Hematopoietic multipotent progenitor cell (in vitro differentiated cells): ENCODE results near the gene ZNF606. TPM values are rescaled to one million over a fixed set of nuclear protein-coding genes. Genes with fewer than 3 reads are reported as not detected.
"Not testable (repeated sequence)": the region's sequence is repeated elsewhere in the genome, so short reads cannot be mapped to it uniquely, and the experiment has no call there.

Source experiments
- DNase-seq, 3 donors: peaks; one replicate each; pipeline ENCODE4 v3.0.0-alpha.2; 2011 to 2015; ENCODE audit warnings: low read depth in 2 of 3, low spot score in 2 of 3
- total RNA-seq: library from RNA; depleted of rRNA; stranded (reverse); fragments of >200 nt; gene quantifications from one replicate; pipeline ENCODE4 v1.2.3, GENCODE V29; 2012

ZNF606 gene
- total RNA-seq, 1 donor: 25.9 TPM

DNA sequence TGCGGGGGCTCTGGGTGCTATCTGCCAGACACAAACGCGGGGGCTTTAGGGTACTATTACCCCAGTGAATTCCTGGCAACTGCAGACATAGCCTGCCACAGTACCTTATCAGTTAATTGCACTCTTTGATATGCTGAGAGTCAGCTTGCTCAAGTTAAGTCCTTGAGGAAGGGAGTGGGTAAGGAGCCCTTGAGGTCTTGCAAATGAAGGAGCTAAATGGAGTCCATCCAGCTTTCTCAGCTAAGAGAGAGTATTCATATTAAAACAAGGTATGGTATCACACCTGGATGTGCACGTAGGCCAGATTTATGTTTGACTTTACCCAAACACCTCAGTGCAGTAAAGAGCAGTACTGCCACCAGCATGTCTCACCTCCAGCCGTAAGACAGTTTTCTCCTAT lies 11.5 kb upstream of the ZNF606 start:
- no peak for DNase-seq

DNA sequence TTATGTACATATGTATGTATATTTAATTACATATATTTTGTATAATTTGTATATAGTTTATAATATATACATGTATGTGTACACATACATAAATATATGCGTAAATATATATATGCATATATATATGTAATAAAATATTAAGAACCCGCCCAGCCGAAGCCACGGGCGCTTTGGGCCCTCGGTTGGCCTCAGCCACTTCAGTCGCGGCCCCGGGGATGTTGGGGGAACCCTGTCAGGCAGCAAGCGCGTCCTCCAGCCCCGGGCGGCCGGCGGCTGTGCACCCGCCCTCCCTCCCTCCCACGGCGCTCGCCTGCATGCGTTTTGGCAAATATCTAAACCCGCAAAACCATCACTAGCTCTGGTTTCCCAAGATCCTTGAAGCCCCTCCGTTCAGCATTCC lies 7.9 kb upstream of the ZNF606 start:
- DNase-seq: no peak

DNA sequence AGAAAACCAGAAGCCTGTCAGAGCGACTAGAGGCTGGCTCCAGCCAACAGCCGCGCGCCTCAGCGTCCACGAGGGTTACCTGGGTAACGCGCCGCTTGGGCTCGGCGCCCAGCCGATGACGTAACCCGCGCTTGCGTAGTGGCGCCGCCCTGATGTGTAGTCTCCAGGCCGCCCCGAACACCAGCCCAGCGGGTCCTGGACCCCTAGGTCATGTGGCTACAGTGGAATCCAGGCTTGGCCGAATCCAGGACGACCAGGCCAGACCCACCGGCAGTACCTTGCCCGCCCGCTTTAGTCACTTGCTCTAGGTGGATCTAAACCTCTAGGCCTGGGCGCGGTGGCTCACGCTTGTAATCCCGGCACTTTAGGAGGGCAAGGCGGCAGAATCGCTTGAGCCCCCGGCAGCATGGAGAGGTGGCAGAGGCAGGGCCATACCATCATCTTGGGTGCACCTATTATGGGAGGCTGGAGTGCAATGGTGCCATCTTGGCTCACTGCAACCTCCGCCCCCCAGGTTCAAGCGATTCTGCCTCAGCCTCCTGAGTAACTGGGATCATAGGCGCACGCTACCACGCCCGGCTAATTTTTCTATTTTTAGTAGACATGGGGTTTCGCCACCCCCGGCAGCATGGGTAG lies 7.2 kb upstream of the ZNF606 start:
- peak in 2 of 3 donors; percentile 91 to 95 for DNase-seq

DNA sequence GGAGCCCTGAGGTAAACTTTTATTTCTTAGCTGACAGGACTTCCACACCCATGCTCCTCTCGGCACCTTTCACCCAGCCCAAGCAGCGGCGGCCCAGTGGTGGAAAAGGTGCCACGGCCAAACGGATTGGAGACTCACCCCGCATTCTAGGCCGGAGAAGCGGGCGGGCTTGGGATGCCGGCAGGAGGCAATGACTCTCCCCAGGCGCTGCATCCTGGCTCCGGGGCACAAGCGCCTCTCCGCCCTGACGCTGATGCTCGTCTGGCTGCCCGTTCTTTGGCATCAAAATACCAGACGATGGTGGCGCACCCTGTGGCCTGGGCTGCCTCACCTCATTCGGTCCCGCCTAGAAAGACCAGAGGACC lies 6.7 kb upstream of the ZNF606 start:
- DNase-seq: no peak

DNA sequence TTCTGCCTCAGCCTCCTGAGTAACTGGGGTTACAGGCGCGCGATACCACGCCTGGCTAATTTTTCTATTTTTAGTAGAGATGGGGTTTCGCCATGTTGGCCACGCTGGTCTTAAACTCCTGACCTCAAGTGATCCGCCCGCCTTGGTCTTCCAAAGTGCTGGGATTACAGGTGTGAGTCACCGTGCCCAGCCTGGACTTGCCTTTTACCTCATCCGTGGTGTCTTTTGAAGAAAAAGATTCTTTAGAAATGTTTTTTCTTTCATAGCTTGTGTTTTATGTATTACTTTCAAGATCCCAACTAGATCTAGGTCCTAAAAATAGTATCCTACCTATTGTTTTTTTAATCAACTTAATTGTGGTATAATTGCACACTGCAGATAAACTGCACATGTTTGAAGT lies 6.3 kb upstream of the ZNF606 start:
- DNase-seq: not testable (repeated sequence)

DNA sequence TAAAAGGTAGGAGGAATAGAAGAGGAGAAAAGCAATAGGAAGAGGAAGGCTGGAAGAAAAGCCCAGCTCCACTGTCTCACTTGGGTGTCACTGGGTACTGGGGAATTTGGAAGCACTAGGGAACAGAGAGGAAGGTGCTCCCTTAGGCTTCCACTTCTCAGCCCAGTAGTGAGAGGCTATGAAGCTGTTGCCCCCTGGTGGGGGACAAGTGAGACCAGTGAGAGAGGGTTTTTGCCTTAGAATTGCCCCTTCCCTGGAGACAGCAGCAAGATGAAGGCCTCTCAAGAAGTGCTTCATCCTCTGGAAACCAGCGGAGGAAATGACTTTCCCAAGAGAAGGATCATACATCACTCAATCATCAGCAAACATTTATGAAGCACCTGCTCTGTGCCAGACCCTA lies 4.7 kb upstream of the ZNF606 start:
- DNase-seq: peak in 2 of 3 donors; percentile 49 to 56

DNA sequence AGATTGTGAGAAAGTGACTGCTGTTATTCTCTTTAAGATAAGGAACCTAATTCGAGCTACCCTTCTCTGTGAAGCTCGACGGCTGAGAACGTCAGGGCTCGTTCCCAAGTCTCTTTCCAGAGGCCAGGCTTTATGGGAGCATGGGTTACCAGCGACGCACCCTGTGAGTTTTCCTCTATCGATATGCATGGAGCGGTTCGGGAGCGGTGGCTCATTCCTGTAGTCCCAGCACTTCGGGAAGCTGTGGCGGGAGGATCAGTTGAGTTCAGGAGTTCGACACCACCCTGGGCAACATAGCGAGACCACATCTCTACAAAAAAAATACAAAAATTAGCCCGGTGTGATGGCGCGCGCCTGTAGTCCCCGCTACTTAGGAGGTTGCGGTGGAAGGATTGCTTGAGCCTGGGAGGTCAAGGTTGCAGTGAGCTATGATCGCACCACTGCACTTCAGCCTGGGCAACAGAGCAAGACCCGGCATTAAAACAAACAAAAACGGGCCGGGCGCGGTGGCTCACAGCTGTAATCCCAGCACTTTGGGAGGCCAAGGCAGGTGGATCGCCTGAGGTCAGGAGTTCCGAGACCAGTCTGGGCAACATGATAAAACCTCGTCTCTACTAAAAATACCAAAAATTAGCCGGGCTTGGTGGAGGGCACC lies 681 bp upstream of the ZNF606 start:
- DNase-seq: no peak

DNA sequence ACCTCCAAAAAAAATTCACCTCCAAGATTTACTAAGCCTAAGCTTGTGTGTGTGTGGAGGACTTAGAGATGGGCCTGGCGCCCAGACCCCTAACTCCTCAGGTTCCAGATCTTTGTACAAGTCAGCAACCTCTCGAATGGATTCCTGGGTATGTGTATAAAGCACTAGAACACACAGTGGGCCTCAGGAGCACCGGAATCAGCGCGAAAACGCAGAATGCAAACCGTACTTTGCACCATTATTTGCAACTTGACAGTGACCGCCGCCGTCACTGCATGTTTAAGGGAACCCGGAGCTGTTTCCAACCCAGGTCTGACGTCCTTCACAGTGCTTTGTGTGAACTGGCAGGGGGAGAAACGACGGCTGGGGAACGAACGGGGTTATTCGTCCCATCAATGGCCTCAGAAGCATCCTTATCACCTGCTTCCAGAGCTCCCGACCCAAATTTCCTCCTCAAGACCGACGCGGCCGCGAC lies 688 bp downstream of the ZNF606 start:
- DNase-seq: peak in 1 of 3 donors; percentile 40

DNA sequence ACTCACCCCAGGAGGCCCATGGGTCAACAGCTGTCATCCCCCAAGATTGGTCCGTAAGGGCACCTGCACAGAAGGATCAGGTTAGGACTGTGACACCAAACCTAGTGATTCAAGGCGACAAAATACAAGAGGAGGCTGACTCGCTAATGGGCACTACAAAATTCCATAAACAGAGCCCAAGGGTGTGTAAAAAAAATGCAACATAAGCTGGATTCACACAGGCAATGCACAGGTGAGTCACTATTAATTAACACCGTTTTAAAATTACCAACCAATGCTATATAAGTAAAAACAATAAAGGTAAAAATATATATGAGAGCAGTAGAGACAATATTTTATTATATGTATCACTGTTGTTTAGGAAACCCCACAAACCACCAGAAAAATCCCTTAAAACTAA lies 1.9 kb downstream of the ZNF606 start:
- DNase-seq: no peak

DNA sequence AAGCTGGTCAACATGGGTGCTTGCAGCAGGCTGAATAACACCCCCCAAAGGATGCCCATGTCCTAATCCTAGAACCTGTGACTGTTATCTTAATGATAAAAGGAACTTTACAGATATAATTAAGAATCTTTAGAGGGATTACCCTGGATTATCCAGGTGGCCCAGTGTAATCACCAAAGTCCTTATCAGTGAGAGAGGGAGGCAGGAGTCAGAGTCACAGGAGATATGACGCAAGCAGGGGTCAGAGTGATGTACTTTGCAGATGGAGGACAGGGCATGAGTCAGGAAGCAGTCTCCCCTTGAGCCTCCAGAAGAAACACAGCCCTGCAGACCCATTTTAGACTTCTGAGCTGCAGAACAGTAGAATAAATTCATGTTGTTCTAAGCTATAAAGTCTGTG lies 9.8 kb downstream of the ZNF606 start:
- no peak for DNase-seq

DNA sequence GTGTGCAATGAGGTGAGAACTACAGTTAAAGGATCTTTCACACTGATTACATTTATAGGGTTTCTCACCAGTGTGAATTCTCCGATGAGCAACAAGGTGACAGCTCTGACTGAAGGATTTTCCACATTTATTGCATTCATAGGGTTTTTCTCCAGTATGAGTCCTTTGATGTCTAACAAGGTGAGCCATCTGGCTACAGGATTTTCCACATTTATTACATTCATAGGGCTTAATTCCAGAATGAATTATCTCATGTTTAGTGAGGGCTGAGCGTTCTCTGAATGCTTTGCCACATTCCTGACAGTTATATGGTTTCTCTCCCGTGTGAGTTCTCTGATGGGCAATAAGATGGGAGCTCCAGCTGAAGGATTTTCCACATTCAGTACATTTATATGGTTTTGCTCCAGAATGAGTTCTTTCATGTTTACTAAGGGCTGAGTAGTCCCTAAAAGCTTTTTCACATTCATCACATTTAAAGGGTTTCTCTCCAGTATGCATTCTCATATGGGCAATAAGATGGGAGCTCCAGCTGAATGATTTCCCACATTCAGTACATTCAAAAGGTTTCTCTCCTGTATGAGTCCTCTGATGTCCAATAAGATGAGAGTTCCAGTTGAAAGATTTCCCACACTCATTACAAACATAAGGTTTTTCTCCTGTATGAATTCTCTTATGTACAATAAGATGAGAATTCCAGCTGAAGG lies 23.9 kb downstream of the ZNF606 start:
- DNase-seq: peak in 1 of 3 donors; percentile 23

DNA sequence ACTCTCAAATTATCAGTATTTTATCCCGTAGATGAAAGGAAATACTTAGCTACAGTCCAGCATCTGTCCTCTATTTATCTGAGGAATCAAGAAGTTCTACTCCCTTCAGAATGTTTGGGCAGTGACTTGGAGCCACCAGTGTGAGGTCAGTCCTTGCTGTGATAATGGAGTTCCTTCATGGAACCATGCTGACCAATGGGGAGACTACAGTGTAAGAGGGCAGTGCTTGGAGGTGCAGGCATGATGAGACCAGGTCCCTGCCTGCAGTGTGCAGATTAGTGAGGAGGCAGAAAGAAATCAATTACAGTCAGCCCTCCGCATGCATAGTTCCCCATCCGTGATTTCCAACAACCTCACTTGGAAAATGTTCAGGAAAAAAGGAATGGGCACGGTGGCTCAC lies 28.2 kb downstream of the ZNF606 start, which contains the start of gene C19orf18:
C19orf18 (minus strand) TSS at position 101 of the 400 bp plus-strand sequence. CDS start 102 bp downstream, outside the sequence.
- DNase-seq: no peak

DNA sequence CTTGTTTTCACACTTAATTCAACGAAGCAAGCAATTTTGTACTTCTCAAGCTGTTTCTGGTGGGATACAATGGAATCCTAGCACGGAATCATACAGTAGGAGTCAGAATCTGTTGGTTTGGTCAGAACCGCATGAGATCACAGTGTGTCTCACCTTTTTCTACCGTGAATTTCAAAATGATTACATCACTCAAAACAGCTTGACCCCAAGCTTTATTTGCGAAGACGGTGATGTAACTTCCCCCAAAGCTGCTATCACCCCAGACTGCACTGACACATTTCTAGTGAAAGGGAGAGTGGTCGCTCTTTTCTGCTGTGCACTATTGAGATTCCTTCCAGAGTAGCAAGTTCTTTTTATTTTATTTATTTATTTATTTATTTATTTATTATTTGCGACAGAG lies 37.9 kb downstream of the ZNF606 start:
- DNase-seq: no peak

DNA sequence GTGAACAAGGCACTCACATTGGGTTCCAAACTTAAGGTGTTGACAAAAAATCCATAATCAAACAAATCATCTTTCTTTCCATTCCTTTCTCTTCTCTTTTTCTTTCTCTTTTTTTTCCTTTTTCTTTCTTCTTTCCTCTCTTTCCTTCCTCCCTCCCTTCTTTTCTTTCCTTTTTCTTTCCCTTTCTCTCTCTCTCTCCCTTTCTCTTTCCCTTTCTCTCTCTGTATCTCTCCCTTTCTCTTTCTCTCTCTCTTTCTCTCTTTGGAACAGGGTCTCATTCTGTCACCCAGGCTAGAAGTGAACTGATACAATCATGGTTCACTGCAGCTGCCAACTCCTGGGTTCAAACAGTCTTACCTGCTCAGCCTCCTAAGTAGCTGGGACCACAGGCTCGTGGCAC lies 40.8 kb downstream of the ZNF606 start:
- no peak for DNase-seq

DNA sequence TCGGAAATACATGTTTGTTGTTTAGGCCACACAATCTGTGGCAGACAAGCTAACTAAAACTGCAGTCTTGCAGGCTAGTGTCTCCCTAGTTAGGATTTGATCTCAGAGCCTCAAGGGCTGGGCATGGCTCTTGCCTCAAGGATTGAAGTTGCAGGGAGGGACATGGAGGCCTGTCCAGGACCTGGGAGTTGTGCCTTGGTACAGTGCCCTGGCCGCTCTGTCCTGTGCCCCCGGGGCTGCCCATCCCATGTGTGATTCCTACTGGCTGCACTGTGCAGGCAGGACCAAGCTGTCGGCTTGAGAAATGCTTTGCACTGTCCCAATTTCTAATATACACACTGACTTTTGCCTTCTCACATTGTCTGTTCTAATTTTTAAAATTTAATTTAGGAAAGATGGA lies 47.6 kb downstream of the ZNF606 start:
- DNase-seq: no peak

DNA sequence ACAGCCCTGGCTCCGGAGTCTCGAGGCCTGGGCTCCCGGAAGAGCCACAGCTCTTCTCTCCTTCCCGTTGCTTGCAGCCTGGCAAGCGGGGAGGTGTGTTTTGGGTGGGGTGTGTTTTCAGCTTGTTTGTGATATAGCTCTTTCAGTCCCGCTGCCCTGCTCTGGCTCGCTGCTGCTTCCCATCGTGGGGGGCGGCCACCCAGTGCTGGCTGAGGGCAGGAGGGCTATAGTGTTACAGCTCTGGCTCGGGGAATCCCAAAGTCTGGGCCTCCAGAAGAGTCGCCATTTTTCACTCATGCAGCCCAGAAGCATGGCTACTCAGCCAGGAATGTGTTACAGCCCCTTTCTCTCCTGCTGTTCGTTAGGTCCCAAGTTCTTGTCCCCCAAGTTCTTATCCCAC lies 52.9 kb downstream of the ZNF606 start:
- DNase-seq: no peak

DNA sequence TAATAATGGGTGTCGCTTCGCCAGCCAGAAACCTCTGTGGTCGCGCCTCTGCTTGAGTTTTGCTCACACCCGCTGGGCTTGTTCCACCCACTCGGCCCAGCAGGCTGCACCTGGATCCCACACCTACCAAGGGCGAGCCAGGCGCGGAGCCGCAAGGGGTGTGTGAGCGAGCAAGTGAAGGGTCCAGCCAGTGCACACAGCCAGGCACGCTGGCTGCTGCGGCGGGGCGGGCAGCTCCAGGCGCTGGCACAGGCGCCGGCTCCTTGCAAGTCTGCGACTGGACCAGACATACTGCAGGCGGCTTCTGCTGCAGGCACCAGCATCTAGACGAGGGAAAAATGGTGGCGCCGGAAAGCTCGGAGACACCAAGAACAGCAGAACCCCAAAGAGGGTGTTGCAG lies 53.3 kb downstream of the ZNF606 start:
- DNase-seq: no peak

DNA sequence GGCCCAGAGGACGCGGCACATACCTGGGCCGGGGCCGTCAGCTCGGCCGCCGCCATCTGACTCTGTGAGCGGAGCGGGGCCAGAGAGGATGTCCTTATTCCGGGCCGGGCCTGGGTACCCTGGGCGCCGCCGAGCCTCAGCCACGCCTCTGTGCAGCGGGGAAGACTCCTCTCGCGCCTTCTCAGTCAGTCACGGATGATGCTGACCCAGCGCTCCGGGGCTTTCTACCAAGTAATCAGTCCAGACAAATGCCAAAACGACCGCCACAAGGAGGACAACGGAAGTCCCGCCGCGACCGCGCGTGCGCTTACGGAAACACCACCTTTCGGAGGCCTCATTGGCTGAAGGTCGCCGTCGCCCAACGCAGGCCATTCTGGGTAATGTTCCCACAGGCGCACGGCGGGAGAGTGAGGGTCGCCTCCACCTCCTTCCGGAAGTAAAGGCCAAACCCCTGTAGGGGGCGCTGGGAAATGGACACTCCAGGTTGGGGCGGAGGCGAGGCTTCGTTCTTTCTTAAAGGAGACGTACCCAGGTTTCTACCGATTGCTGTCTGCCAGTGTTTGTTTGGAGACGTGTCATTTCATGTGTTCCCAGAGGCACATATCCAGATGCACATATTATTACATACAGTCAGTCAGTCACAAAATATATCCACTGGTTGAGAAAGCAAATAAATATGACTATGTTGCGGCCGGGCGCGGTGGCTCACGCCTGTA lies 55.0 kb downstream of the ZNF606 start, which contains the start of gene ZNF256:
ZNF256 (minus strand) TSS at position 288 of the 716 bp plus-strand sequence; CDS start at position 56, 232 bp downstream.
- peak; percentile 54 to 99 (median 97) for DNase-seq

DNA sequence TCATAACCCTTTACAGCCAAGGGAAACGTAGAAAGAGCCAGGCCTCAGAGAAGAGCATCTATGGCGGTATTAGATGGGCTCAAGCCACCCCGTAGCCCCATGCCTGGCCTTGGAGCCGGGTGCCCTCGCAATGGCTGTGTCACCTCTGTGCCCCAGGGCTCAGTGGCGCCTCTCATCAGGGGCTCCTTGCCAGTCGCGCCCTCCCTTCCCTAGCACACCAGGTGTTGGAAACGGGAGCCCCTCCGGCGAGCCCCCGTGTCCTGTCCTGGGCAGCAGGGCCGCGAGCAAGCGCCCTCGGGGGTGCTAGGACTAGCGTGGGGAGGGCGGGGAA lies 55.6 kb downstream of the ZNF606 start:
- DNase-seq: no peak

DNA sequence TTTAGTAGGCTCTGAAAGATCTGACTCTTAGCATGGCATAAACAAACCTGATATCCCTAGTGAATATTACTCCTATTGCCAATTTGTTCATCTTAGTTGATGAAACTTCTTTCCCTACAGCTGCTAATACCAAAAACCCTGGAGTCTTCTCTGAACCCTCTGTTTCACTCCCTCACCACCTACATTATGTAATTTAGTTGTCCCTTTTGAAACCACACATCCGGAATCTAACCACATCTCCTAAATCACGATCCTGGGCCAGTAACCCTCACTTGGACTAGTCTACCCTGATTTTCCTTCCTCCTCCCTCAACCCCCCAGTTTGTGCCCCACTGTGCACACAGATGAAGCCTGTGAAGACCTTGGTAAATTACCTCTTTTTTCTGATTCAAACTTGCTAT lies 56.3 kb downstream of the ZNF606 start:
- DNase-seq: no peak

DNA sequence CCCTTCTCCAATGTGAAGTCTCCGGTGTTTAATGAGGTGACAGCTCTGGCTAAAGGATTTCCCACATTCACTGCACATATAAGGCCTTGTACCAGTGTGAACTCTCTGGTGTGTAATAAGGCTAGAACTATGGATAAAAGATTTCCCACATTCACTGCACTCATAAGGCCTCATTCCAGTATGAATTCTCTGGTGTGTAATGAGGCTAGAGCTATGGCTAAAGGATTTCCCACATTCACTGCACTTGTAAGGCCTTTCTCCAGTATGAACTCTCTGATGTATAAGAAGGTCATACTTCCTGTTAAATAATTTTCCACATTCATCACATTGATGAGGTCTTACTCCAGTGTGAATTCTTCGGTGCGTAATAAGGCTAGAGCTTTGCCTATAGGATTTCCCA lies 61.0 kb downstream of the ZNF606 start:
- no peak for DNase-seq
